ENCODE measurements around the gene TM9SF3.

DNA sequence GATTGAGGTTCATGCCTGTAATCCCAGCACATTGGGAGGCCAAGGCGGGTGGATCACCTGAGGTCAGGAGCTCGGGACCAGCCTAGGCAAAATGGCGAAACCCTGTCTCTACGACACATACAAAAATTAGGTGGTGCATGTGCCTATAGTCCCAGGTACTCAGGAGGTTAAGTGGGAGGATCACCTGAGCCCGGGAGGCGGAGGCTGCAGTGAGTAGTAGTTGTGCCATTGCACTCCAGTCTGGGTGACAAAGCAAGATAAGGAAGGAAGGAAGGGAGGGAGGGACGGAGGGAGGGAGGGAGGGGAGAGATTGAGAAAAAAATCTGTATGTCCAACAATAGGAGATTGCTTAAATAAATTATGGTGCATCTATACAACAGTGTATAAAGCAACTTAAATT lies 86.3 kb downstream of the TM9SF3 start:
- no peak for TF ChIP-seq CTCF (IDR thresholded peaks at IDR 0.05; ENCODE audit: low read length)
- TF ChIP-seq EZH2 (IDR thresholded peaks at IDR 0.05; ENCODE audit: borderline replicate concordance, low read length) = no peak
